ENCODE data around the gene ANGPTL7.

DNA sequence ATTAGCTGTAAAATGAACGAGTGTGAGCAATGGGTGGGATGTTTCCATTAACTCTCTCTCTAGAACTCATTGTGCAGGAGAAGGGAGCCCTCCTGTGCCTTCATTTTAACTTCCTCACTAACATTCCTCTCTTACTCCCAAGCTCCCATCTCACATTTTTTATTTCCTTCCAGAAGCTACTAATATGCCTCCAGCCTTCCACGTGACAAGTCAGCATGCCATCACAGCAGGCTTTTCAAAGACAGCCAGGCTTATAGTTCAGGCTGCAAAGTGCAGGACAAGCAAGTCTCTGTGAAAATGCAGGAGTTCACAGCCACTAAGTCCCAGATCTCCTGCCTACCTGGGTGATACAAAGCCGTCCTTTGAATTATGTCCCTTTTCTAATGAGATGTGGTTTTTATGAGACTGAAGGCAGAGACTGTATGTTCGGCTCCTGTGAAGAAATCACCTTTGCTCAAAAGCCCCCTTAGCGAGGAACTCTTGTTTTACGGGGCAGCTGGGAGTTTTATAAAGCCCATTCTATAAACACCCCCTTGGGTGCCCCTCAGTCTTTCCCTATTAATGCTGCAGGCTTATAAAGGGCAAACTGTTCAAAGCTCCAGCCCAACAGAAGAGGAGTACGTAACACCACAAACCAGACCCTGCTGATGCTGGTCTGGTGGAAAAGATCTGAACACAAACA, 14.8 kb upstream of the ANGPTL7 start:
- no peak for TF ChIP-seq EP300 (IDR thresholded peaks at IDR 0.05)
- TF ChIP-seq, protein P1, sequence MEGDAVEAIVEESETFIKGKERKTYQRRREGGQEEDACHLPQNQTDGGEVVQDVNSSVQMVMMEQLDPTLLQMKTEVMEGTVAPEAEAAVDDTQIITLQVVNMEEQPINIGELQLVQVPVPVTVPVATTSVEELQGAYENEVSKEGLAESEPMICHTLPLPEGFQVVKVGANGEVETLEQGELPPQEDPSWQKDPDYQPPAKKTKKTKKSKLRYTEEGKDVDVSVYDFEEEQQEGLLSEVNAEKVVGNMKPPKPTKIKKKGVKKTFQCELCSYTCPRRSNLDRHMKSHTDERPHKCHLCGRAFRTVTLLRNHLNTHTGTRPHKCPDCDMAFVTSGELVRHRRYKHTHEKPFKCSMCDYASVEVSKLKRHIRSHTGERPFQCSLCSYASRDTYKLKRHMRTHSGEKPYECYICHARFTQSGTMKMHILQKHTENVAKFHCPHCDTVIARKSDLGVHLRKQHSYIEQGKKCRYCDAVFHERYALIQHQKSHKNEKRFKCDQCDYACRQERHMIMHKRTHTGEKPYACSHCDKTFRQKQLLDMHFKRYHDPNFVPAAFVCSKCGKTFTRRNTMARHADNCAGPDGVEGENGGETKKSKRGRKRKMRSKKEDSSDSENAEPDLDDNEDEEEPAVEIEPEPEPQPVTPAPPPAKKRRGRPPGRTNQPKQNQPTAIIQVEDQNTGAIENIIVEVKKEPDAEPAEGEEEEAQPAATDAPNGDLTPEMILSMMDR (IDR thresholded peaks at IDR 0.05), result no peak
- no peak for TF ChIP-seq POLR2A (IDR thresholded peaks at IDR 0.05)
- TF ChIP-seq POLR2AphosphoS5 (IDR thresholded peaks at IDR 0.05), result no peak
